Measurements from ENCODE around the gene LCLAT1. TPM values are rescaled to one million over a fixed set of nuclear protein-coding genes. Genes with fewer than 3 reads are reported as not detected.

The LCLAT1 gene
- total RNA-seq, 4 donors from 2014 or later: 25.3 to 55.4 (median 43.1) TPM

- ATAC-seq: no peak
- TF ChIP-seq POLR2A (IDR thresholded peaks at IDR 0.05) (no peak), POLR2AphosphoS5 (IDR thresholded peaks at IDR 0.05) (peak; percentile 97), CTCF (IDR thresholded peaks at IDR 0.05) (peak in 2 of 4 experiments; percentile 17 to 52), EP300 (IDR thresholded peaks at IDR 0.05) (no peak)
- Histone ChIP-seq H3K36me3 (no peaks in the 10 kb centered on the region), H3K27me3 (no peaks in the 10 kb centered on the region), H3K27ac (peak overlapping the region; percentile 81 to 89 (median 86)), H3K4me3 (no peak overlapping the region), H3K9me3 (no peaks in the 10 kb centered on the region), H3K4me1 (peaks cover 30 to 96% (median 46%) of the 10 kb centered on the region in 3 donors)
Measured at GRCh38 chr2:30408961-30409387, 38.1 kb upstream of the LCLAT1 start.

- Histone ChIP-seq H3K36me3 (no peaks in the 10 kb centered on the region), H3K27ac (peak overlapping the region in 3 of 4 donors; percentile 81 to 87 (median 84)), H3K27me3 (no peaks in the 10 kb centered on the region), H3K4me3 (no peak overlapping the region), H3K9me3 (no peaks in the 10 kb centered on the region), H3K4me1 (peaks cover 27 to 83% (median 39%) of the 10 kb centered on the region in 3 donors)
- no peak for ATAC-seq
- 53% methylated on average over 2 of the region's 2 CpGs; no CpG with 5 or more reads in 1 of the 2 donors for WGBS, 2 donors (ENCODE audit: low coverage in 1 of 2)
- TF ChIP-seq POLR2A (IDR thresholded peaks at IDR 0.05) (no peak), EP300 (IDR thresholded peaks at IDR 0.05) (no peak), CTCF (IDR thresholded peaks at IDR 0.05) (no peak), POLR2AphosphoS5 (IDR thresholded peaks at IDR 0.05) (no peak)
Measured at GRCh38 chr2:30410217-30410616, 36.8 kb upstream of the LCLAT1 start.

DNA sequence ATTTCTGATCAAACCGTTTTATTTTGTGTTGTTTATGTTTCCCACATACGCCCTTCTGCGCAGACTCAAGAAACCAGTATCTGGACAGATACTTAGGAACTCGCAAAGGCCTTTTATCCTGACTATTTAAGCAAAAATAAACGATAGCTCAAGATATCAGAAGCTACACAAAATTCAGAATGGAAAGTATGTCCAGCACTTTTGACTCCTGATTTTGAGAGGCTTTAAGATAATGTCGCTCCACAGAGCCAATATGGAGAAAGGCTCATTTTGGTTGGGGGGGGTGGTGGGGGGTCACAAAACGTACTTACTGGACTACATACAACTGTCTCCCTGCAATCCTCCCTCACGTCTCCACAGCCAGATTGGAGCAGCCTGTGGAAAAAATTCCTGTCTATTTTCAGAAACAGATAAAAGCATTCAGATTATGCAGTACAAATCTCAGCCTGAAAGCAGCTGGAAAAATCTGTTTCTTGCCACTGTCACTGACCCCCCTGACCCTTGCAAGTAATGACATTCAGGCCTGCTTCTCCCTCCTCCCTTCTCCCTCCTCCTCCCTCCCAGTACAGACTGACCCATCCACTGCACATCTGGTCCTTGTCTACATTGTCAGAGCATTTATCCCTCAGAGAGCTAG is 34.9 kb upstream of the LCLAT1 start:
- TF ChIP-seq POLR2A (IDR thresholded peaks at IDR 0.05) (no peak), EP300 (IDR thresholded peaks at IDR 0.05) (no peak), POLR2AphosphoS5 (IDR thresholded peaks at IDR 0.05) (peak; percentile 31), CTCF (IDR thresholded peaks at IDR 0.05) (peak in 1 of 4 experiments; percentile 16)
- 18 to 23% methylated on average over 8 of the region's 8 CpGs for WGBS, 2 donors (ENCODE audit: low coverage in 1 of 2)
- no peaks in the 10 kb centered on the region for H3K9me3 ChIP-seq
- ATAC-seq: peak; percentile 58
- H3K4me3 ChIP-seq: no peak overlapping the region
- H3K4me1 ChIP-seq: peaks cover 25 to 76% (median 39%) of the 10 kb centered on the region in 3 donors
- H3K27ac ChIP-seq: peak overlapping the region; percentile 71 to 87 (median 82)
- no peaks in the 10 kb centered on the region for H3K36me3 ChIP-seq
- no peaks in the 10 kb centered on the region for H3K27me3 ChIP-seq

GRCh38 chr2:30412684-30413570 is 34.1 kb upstream of the LCLAT1 start:
- 18 to 39% methylated on average over 5 to 6 of the region's 7 CpGs for WGBS, 2 donors (ENCODE audit: low coverage in 1 of 2)
- Histone ChIP-seq H3K4me3 (no peak overlapping the region), H3K27me3 (no peaks in the 10 kb centered on the region), H3K9me3 (no peaks in the 10 kb centered on the region), H3K4me1 (peaks cover 20 to 73% (median 36%) of the 10 kb centered on the region in 3 donors), H3K27ac (peak overlapping the region; percentile 71 to 87 (median 82)), H3K36me3 (no peaks in the 10 kb centered on the region)
- TF ChIP-seq POLR2A (IDR thresholded peaks at IDR 0.05): no peak
- TF ChIP-seq CTCF (IDR thresholded peaks at IDR 0.05): no peak
- no peak for TF ChIP-seq POLR2AphosphoS5 (IDR thresholded peaks at IDR 0.05)
- no peak for TF ChIP-seq EP300 (IDR thresholded peaks at IDR 0.05)
- ATAC-seq: peak; percentile 11
